ENCODE results near the gene POSTN.

POSTN gene
- long read RNA-seq, donor 1, transcript POSTN-209 (21 exons, 3,214 nt): minor isoform, 5 of 82 reads
- long read RNA-seq, donor 1, transcript POSTN-207 (2 exons, 1,159 nt): minor isoform, 6 of 82 reads
- long read RNA-seq, donor 1, transcript POSTN-203 (23 exons, 3,373 nt): major isoform, 11 of 82 reads
- long read RNA-seq, donor 1, transcript POSTN-202 (22 exons, 3,196 nt): minor isoform, 6 of 82 reads
- long read RNA-seq, donor 1, partial matches to known transcripts: 47 of 82 reads
- long read RNA-seq, donor 1, other reads (novel, unspliced or antisense): 0 of 82 reads
- long read RNA-seq, donor 2, transcript POSTN-202 (22 exons, 3,196 nt): major isoform, 9 of 41 reads
- long read RNA-seq, donor 2, transcript POSTN-209 (21 exons, 3,214 nt): minor isoform, 6 of 41 reads
- long read RNA-seq, donor 2, transcript POSTN-203 (23 exons, 3,373 nt): minor isoform, 6 of 41 reads
- long read RNA-seq, donor 2, partial matches to known transcripts: 13 of 41 reads
- long read RNA-seq, donor 2, other reads (novel, unspliced or antisense): 0 of 41 reads
- long read RNA-seq, donor 3, partial matches to known transcripts: 0 of 3 reads
- long read RNA-seq, donor 3, other reads (novel, unspliced or antisense): 0 of 3 reads
- long read RNA-seq, donor 4, transcript POSTN-207 (2 exons, 1,159 nt): minor isoform, 5 of 39 reads
- long read RNA-seq, donor 4, transcript POSTN-203 (23 exons, 3,373 nt): major isoform, 6 of 39 reads
- long read RNA-seq, donor 4, transcript POSTN-205 (4 exons, 502 nt): minor isoform, 5 of 39 reads
- long read RNA-seq, donor 4, partial matches to known transcripts: 14 of 39 reads
- long read RNA-seq, donor 4, other reads (novel, unspliced or antisense): 0 of 39 reads
- long read RNA-seq, donor 5, transcript POSTN-202 (22 exons, 3,196 nt): major isoform, 8 of 20 reads
- long read RNA-seq, donor 5, partial matches to known transcripts: 0 of 20 reads
- long read RNA-seq, donor 5, other reads (novel, unspliced or antisense): 0 of 20 reads
- long read RNA-seq, donor 6, transcript POSTN-202 (22 exons, 3,196 nt): major isoform, 6 of 10 reads
- long read RNA-seq, donor 6, partial matches to known transcripts: 0 of 10 reads
- long read RNA-seq, donor 6, other reads (novel, unspliced or antisense): 0 of 10 reads
- long read RNA-seq, donor 7, transcript POSTN-209 (21 exons, 3,214 nt): minor isoform, 5 of 36 reads
- long read RNA-seq, donor 7, transcript POSTN-202 (22 exons, 3,196 nt): major isoform, 7 of 36 reads
- long read RNA-seq, donor 7, transcript POSTN-203 (23 exons, 3,373 nt): minor isoform, 5 of 36 reads
- long read RNA-seq, donor 7, partial matches to known transcripts: 12 of 36 reads
- long read RNA-seq, donor 7, other reads (novel, unspliced or antisense): 0 of 36 reads
- long read RNA-seq, donor 8, transcript POSTN-209 (21 exons, 3,214 nt): minor isoform, 5 of 39 reads
- long read RNA-seq, donor 8, transcript POSTN-203 (23 exons, 3,373 nt): major isoform, 12 of 39 reads
- long read RNA-seq, donor 8, partial matches to known transcripts: 11 of 39 reads
- long read RNA-seq, donor 8, other reads (novel, unspliced or antisense): 0 of 39 reads

DNA sequence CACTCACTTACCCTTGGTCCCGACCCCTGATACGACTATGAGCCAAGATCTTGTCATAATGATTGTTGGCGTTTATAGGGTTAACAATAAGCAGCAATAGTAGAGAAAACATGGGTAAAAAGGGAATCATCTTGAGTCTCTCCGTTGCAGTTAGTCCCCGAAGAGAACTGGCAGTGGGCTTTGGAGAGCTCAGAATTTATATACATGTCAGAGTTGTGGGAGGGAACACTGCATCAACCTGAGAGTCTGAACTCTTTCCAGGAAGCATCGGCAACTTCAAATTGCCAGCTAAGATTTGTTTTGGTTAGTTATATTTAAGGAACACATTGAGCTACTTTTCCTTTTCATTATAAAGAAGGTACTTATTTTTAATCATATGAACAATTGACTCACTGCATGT lies at the start of gene POSTN:
Gene POSTN (minus strand): TSS at position 172 of the 400 bp plus-strand sequence. CDS start 42 bp downstream, at position 130.
- DNase-seq: peak; percentile 27

DNA sequence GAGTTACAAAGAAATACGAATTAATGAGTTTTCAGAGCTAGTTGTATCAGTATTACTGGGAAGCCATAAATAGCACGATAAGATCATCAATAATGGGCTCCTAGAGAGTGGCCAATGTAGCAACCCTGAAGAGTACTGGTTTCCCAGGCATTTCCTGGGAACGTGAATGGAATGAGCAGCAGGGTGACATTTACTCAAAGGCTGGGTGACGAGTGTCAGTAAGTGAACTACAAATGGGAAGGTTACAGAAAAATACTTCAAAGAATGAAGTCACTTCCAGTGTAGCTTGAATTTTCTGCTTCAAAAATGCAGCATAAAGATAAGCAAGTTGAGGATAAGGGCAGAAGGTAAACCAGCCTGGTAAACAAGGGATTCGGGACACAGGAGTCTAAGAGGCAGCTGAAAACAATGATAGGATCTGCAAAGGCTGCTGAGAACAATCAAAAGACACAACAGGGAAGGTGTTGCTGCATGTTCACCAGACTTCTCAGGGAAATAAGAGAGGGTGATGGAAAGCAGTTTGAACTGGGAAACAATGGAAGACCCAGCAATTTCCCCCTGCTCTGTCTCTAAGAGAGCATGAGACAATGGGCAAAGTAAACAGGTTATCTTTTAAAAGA lies 48.6 kb upstream of the POSTN start:
- DNase-seq: no peak

DNA sequence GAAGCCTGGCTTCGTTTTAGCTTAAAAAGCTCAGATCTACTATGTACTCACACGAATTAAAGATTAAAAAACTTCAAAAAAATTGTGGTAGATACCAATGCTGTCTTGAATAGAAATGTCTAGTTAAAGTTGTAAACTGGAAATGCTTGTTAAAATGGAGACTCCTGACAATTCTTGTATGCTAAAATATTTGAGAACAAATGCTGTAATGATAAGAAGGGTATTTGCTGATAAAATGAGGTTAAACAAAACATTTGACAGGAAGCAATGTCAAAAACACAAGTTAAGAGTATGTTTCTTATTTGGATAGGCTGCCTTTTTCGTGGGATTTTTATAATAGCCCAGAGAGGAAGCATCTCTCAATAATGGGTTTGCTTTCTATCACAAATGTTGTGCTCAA lies 48.0 kb upstream of the POSTN start:
- DNase-seq: no peak

DNA sequence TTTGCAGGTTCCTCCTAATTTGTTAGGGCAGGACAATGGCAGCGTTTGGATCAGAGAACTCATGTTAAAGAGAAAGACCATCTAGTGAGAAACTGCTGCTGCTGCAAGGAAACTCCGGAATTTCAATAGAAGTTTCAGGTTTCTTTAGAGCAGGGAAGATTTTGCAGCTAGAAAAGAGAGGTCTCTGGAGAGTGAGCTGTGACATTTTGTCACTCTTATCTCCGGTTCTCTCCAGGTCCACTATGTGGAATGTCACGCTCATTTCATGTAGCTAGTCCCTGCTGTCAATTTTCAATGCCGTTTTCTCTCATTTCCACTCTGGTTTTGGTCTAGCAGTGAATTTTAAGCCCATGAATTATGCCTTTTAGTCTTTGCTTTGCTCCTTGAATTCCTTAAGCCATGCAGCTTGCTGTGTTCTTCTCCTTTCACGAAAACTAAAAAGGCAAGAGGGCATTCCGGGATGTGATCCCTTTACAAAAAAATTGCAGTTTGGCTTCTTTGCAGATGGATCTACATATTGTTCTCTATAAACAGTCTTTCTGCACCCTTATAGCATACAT lies 46.7 kb upstream of the POSTN start:
- DNase-seq: peak; percentile 12

DNA sequence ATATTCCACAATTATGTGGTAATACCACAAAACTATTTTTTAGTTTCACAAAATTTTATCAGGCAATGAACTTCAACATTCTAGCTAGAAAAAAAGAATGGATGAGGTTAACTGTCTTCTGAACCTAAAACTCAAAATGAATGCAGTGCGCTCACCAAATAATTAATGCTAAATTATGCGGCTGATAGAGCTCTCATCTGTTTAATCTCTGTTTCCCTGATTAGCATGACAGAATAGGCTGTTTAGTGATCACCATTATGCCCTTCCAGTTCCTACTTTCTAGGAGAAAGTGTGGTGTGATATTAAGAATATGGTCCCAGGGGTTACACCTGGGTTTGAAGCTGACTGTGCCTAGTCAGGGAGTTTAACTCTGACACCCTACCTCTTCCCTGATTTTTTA lies 42.8 kb upstream of the POSTN start:
- no peak for DNase-seq

GRCh38 chr13:37640499-37640898 lies 41.9 kb upstream of the POSTN start:
- no peak for DNase-seq

DNA sequence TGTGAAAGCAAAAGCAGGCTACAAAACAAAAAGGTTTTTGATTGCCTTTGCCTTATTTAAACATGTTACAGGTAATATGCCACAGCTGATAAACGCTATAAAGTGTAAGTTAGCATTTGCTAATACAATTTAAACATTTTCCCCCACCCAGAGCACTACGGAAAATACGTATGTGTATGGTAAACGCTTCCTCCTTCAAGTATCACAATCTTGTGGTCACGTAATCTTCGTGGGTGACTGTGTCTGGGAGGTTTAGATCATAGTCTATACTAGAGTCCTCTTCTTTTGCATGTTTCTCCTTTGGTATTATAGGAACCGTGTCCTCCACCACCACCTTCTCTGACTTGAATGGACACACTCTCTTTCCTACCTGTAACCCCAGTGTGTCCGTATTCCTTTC lies 38.1 kb upstream of the POSTN start:
- DNase-seq: no peak

DNA sequence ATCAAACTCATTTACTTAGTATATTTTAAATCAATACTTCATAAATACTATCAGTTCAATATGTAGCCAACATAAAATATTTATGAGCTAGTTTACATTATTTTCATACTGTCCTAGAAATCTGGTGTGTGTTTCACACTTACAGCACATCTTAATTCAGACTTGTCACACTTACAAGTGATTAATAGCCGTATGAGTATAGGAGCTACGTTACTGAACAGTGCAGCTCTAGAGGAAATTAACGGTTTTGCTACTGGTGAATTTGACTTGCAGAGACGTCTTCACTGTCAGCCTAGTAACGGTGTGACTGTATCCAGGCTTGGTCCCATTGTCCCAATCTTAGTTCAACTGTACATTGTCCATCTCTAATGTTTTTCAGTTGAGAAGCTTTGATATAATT lies 33.7 kb upstream of the POSTN start:
- DNase-seq: no peak

- no peak for DNase-seq
Observed at GRCh38 chr13:37627428-37627827, 28.9 kb upstream of the POSTN start.

DNA sequence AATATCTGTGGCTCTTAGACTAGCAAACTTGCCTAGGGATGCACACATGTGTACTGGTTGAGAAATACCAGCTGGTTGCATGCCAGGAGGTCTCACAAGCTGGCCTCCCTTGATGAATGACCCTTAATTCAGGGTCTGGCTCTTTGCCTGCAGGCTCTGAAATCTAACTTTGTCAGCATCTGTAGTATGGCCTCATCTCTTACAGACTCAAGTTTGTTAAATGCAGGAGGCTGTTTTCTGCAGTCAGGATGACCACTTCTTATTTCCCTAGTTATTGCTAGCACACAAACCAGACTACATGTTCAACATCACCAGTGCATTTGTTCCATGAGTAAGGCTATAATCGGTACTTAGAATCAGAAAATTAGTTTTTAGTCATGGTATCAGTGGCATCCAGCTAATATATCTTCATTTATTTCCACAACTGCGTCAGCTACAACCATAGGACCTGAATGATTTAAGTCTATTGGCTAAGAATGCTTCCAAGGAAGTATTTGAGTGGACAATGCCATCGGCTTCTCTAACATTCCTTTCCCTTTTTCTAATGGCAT lies 23.3 kb upstream of the POSTN start:
- DNase-seq: no peak

DNA sequence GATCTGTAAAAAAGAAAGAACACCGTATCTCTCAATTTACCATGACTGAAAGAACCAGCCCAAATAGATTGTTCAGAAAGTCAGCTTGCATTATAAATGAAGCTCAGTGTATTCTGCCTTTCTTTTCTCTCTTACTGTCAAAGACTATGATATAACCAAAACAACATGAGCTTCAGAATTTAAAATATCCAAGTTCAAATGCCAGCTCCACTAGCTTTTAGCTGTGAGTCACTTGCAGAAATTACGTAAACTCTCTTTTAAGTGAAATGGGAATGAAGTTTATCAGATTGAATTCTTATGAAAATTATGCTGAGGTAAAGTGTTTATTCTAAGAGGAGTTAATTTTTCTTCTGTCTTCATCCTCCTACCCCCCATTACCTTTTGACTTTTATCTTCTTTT lies 20.0 kb upstream of the POSTN start:
- DNase-seq: no peak

DNA sequence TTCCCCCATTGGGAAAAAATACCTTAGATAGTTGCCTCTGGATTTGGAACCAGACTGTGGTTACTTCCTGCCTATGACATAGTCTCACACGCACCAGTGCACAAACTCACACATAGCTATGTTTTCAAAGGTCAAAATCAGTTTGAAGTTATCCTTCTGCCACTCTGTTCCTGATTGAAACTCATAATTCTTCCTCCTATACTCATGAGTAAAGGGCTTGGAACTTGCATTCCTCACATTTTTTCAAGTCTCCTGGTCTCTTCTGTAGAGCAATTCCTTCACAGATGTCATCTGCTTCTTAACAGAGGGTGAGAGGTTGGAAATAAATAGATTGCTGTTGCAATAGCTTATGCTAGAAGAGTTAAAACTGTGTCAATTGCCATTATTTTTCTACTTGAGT lies 18.6 kb upstream of the POSTN start:
- no peak for DNase-seq

- DNase-seq: no peak
Observed at GRCh38 chr13:37616131-37616530, 17.6 kb upstream of the POSTN start.

DNA sequence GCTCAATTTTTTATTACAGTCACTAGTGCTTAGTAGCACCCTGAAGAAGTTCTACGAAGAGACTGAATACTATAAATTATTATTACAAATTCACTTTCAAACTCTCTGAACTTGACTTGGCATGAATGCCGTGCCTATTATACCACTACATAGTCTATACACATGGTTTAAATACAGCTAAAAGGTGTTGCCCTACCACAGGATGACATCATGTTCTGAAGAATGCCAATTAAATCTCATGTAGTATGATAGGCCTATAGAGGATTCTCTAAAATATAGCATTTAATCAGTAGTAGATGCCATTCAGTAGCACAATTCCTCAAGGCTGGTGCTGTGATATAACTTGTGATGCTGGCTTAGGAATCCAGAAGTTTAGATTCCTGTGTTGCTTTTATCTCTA lies 16.7 kb upstream of the POSTN start:
- DNase-seq: no peak

DNA sequence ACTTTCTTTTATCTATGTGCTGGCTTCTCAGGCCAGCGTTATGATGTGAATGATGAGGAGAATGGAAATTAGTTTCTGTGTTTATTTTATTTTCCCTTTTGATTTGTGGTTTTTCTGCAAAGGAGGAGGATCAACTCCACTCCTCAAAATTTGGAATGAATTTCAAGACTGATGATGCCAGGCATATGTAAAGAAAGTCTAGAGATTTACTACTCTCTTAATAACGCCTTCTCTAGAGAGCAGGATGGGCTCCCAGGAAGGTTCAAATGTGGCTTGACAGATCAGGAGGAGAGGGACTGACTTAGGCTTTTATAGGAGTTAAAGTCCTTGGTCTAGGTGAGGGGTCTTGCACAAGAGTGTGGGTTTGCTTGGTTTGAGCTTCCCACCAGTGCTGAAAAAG lies 15.1 kb upstream of the POSTN start:
- no peak for DNase-seq

DNA sequence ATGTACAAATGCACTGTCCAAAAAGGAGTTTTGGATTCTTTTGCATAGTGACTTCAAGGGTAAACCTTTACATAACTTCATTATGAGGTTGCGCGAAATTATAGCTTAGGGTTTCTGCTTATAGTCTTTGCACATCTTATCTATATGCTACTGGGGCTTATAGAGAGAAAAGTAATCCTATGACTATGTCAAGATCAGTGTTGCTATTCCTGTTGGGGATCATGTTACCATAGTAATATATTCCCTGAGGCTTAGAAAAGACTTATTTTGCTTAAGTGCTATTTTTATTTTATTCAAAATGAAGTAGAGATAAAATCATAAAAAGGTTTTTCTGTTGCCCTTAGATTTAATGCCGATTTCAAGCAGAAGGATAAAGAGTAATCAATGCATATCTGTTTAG lies 14.7 kb upstream of the POSTN start:
- no peak for DNase-seq

DNA sequence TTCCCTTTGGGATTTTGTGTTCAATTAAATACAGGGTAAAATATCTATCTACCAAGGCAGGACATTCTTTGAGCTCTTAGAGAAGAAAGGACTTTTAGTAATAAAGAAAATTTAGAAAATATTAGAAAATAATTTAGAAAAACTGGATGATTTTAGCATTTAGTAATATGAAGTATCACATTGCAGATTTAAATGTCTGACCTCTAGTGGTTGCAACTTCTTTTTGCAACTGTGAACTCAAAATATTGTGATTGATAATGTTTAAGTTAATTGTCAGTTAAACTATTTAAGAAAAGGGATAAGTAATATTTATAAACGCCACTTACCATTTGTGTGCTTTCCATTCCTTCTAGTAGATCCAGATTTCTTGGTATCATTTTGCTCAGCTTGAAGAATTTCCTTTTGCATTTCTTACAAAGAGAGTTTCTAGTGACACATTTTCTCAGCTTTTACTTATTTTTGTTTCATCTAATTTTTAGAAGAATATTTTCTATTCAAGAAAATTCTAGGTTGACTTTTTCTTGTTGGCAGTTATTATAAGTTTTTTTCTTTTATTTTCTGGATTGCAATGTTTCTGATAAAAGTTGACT lies 10.3 kb upstream of the POSTN start:
- no peak for DNase-seq

DNA sequence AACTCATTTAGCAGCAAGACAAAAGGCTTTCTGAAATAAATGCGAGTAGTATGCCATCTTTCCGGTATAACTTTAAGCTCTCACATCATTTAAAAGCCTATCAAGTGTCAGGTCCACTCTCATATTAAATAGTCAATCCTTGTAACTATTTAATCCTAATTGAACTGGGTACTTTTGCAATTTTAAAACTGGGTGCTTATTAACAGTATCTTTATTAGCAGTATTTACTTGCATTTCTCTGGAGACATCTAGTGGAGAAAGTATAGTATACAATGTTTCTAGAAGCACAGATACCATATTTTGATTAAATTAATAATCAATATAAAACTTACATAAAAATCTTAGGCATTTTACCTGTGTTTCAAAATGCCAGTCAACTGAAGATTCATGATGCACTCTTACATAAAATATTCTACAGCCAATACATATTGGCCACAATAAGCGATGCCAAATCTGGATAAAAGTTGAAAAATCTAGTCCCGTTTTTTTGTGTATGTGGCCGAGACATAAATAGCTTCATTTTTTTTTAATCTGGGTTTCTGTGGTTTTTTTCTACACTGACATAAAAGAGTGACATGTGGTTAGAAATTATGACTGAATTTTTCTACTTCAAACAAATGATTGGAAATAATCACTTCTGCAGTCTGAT lies 4.3 kb upstream of the POSTN start:
- no peak for DNase-seq

DNA sequence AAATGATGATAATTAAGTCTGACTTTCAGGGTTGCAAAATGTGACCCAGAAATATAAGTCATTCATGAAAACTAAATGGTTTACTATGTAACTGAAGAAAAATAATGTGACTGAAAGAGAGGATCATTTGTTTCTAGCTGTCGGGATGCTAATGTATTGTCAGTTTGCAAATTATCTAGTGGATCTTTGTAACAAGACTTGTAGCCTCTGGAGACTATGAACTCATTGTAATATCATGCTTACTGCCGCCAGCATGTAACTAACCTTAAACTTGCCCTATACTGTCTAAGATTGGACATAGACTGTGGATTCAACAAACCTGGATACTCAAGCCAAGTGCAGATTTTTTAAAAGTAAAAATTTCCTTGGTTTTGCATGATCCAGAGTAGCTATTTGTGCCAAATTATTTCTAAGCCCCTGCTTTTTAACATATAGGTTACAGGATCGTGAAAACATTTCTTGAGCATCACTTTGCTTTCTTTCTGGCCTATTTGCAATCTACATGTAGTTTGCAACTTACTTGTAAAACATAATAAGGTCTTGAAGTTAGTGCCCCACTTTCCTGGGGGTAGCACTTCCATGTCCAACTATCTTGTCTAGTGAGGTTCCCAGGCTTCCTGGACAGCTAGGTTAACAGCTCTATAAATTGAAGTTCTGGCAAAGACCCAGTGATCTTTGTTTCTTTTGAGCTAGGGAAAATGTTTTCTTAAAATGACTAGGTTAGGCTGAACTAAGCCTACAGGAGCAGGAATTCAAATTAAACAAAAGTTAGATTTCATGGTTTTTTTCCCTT lies 3.3 kb upstream of the POSTN start:
- DNase-seq: no peak
